SH-SY5Y (cell line): Measurements from ENCODE around the gene MELTF.

Experiments
- GATA2 ChIP-seq: IDR thresholded peaks from 2 replicates; pipeline ENCODE4 v1.6.1; 2011; ENCODE audit warnings: mild to moderate bottlenecking, low read depth, low read length
- GATA3 ChIP-seq: IDR thresholded peaks from 2 replicates; pipeline ENCODE4 v1.6.1; 2011; ENCODE audit warnings: low read depth, mild to moderate bottlenecking, low read length, moderate library complexity

DNA sequence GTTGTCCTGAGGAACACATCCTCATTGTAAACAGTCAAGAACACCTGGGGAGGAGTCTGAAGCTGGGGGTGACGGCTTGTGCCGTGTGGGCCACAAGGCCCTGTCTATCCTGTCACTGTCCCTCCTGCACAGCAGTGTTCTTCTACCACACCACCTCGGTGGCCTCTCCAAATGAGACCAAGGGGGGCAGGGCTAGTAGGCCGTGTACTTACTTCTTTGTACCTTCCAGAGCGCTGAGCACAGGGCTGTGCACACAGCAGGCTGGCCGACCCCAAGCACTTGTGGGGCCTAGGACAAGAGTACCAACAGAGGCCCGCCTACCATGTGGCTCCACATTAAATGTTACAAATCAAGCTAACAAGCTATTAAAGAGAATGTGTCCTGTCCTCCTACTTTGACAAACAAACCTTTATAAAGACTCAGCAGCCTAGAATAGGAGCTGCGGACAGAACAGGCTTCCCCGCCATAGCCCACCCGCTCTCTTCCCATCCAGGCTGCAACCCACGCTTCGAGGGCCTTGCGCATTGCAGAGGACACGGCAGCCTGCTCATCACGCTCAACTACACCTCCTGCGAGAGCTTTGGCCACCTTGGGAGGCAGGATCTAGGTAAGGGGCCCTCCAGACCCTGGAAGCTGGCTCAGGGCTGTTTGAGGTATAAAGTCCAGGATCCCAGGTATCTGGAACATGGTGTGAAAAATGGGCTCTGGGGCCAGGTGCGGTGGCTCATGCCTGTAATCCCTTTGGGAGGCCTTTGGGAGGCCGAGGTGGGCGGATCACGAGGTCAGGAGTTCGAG, 30.5 kb downstream of the MELTF start:
- no peak for TF ChIP-seq GATA3
- TF ChIP-seq GATA2: no peak
